ENCODE data around the gene SHB. TPM values are rescaled to one million over a fixed set of nuclear protein-coding genes. Genes with fewer than 3 reads are reported as not detected.
A peak's percentile ranks its signal among the peaks of the same experiment; 100 is the strongest.

The SHB gene
- total RNA-seq, 1 experiment from 2014 or later: 7.6 TPM

DNA sequence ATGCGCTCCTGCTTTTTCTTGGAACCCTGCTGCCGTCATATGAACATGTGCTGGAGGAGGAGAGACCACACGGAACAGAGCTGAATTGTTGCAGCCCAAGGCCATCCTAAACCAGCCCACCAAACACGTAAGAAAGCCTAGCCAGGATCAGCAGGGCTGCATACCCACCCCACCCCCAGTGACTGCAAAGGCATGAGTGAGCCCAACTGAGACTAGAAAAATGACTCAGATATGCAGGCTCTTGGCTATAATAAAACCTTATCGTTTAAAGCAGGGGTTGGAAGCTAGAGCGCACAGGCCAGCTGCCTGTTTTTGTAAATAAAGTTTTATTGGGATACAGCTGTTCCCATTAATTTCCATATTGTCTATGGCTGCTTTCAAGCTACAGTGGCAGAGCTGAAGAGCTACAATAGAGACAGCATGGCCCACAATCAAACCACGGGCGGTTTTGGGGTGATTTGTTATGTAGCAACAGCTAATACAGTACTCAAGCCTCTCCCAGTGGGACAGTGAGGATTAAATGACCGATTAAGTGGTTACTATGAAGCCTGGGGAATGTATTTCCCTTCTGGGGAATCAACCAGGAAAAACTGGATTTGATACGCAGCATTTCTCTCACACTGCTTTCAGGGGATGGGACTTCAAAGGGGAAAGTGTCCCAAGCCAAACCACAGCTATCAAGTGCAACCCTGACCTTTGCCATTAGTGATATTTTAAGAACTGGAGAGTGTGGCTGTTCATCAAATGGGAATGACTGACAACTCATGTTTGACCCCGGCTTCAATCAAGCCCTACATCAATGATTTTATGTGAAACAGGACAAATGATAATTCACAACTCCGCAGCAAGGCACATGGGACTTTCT, 6.3 kb downstream of the SHB start:
- H3K27me3 Mint-ChIP-seq (ENCODE audit: unreplicated experiment): no peaks in the 10 kb centered on the region
- BruUV-seq (replicated peaks): no TSS peak
- intact Hi-C loops (cut with micrococcal nuclease; ENCODE audit: unreplicated experiment): no loop called here
- H3K36me3 Mint-ChIP-seq (ENCODE audit: insufficient read depth, unreplicated experiment): peaks cover 47% of the 10 kb centered on the region
- H3K4me3 Mint-ChIP-seq (ENCODE audit: low read depth, unreplicated experiment): peak overlapping the region; percentile 60
- peaks cover 37% of the 10 kb centered on the region for H3K4me1 Mint-ChIP-seq (ENCODE audit: low read depth, unreplicated experiment)
- H3K9me3 Mint-ChIP-seq (ENCODE audit: low read depth, unreplicated experiment): no peaks in the 10 kb centered on the region
- no peak for DNase-seq
- TF ChIP-seq, protein P1, sequence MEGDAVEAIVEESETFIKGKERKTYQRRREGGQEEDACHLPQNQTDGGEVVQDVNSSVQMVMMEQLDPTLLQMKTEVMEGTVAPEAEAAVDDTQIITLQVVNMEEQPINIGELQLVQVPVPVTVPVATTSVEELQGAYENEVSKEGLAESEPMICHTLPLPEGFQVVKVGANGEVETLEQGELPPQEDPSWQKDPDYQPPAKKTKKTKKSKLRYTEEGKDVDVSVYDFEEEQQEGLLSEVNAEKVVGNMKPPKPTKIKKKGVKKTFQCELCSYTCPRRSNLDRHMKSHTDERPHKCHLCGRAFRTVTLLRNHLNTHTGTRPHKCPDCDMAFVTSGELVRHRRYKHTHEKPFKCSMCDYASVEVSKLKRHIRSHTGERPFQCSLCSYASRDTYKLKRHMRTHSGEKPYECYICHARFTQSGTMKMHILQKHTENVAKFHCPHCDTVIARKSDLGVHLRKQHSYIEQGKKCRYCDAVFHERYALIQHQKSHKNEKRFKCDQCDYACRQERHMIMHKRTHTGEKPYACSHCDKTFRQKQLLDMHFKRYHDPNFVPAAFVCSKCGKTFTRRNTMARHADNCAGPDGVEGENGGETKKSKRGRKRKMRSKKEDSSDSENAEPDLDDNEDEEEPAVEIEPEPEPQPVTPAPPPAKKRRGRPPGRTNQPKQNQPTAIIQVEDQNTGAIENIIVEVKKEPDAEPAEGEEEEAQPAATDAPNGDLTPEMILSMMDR (IDR thresholded peaks at IDR 0.05; ENCODE audit: unreplicated experiment): no peak
- CTCF ChIA-PET: interaction anchor here (0.9 kb wide), 1 partner anchor 45 kb away, joined by 3 read pairs; no protein-coding TSS in a partner anchor
- H3K27ac Mint-ChIP-seq (ENCODE audit: unreplicated experiment): no peak overlapping the region

DNA sequence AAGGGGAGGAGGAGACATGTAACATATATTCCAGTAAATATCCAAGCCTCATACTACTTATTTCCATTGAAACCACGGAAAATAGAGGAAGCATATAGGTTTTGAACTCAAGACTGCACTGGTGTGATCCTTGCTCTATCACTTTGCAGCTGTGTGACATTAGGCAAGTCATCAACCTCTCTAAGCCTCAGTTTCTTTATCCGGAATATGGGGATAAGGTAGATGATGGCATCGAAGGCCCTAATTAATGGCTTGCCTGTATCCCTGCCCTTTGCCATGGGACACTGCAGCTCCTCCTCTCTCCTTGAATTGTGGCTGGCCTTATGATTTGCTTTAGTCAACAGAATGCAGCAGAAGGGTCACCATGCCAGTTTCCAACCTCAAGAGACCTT, 6.9 kb downstream of the SHB start:
- H3K27me3 Mint-ChIP-seq (ENCODE audit: unreplicated experiment): no peaks in the 10 kb centered on the region
- H3K4me1 Mint-ChIP-seq (ENCODE audit: low read depth, unreplicated experiment): peaks cover 41% of the 10 kb centered on the region
- CTCF ChIA-PET: no interaction called here
- H3K4me3 Mint-ChIP-seq (ENCODE audit: low read depth, unreplicated experiment): no peak overlapping the region
- no peaks in the 10 kb centered on the region for H3K9me3 Mint-ChIP-seq (ENCODE audit: low read depth, unreplicated experiment)
- H3K36me3 Mint-ChIP-seq (ENCODE audit: insufficient read depth, unreplicated experiment): peaks cover 40% of the 10 kb centered on the region
- no TSS peak for BruUV-seq (replicated peaks)
- TF ChIP-seq, protein P1 (IDR thresholded peaks at IDR 0.05; ENCODE audit: unreplicated experiment): no peak
- H3K27ac Mint-ChIP-seq (ENCODE audit: unreplicated experiment): no peak overlapping the region
- intact Hi-C loops (cut with micrococcal nuclease; ENCODE audit: unreplicated experiment): no loop called here
- no peak for DNase-seq

DNA sequence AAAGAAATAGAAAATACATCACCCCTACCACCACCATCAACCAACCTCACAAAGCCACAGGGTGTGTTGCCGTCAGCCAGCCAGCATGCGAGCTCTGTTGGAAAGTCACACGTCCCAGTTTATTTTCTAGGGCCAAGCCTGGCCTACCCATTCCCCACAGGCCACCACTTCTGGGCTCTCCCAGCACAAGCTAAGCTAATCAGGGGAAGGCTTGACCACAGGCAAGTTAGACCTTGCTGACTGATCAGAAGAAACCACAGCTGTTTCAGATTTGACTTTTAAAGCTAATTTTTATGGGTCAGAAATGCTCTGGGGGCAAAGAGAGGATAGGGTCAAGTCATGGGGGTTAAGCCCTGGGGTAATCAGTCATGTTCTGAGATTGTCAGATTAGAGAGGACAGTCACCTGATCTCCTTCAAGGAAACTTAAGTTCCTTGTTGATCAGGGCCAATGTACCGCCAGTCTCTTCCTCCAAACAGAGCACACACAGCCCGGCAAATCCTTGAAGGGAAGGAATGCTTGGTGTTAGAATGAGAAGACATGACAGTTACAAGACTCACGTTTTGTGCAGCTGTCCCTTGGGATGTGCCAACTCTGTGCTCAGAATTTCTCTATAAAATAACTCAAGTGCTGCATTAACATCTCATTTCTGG, 7.6 kb downstream of the SHB start:
- no peaks in the 10 kb centered on the region for H3K27me3 Mint-ChIP-seq (ENCODE audit: unreplicated experiment)
- TF ChIP-seq, protein P1 (IDR thresholded peaks at IDR 0.05; ENCODE audit: unreplicated experiment): no peak
- DNase-seq: no peak
- peaks cover 34% of the 10 kb centered on the region for H3K36me3 Mint-ChIP-seq (ENCODE audit: insufficient read depth, unreplicated experiment)
- H3K9me3 Mint-ChIP-seq (ENCODE audit: low read depth, unreplicated experiment): no peaks in the 10 kb centered on the region
- intact Hi-C loops (cut with micrococcal nuclease; ENCODE audit: unreplicated experiment): no loop called here
- no peak overlapping the region for H3K4me3 Mint-ChIP-seq (ENCODE audit: low read depth, unreplicated experiment)
- CTCF ChIA-PET: interaction anchor here (0.6 to 1.2 kb wide), 2 partner anchors 25 to 44 kb away, joined by 3 to 4 read pairs; no protein-coding TSS in a partner anchor
- no TSS peak for BruUV-seq (replicated peaks)
- peaks cover 41% of the 10 kb centered on the region for H3K4me1 Mint-ChIP-seq (ENCODE audit: low read depth, unreplicated experiment)
- H3K27ac Mint-ChIP-seq (ENCODE audit: unreplicated experiment): no peak overlapping the region

DNA sequence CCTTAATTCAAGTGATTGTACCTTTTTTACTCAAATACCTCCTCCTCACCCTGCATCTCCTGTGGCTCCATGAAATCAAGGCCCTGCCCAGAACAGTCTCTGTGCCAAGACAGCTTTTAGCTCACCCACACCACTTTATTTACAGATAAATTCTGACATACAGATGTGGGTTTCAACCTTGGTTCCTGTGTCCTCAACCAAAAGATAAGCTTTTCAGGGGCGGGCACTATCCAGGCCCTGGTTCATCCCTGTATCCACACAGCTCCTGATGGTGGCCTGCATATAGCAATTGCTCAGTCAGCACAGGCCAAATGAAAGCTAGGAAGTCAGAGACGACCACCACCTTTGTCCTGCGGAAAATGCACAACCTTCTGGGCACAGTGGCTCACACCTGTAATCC, 8.3 kb downstream of the SHB start:
- Mint-ChIP-seq H3K36me3 (ENCODE audit: insufficient read depth, unreplicated experiment) (peaks cover 26% of the 10 kb centered on the region), H3K27me3 (ENCODE audit: unreplicated experiment) (no peaks in the 10 kb centered on the region), H3K27ac (ENCODE audit: unreplicated experiment) (no peak overlapping the region), H3K4me1 (ENCODE audit: low read depth, unreplicated experiment) (peaks cover 41% of the 10 kb centered on the region), H3K9me3 (ENCODE audit: low read depth, unreplicated experiment) (no peaks in the 10 kb centered on the region), H3K4me3 (ENCODE audit: low read depth, unreplicated experiment) (no peak overlapping the region)
- intact Hi-C loops (cut with micrococcal nuclease; ENCODE audit: unreplicated experiment): no loop called here
- BruUV-seq (replicated peaks): no TSS peak
- no peak for DNase-seq
- CTCF ChIA-PET: interaction anchor here (0.6 to 1.2 kb wide), 2 partner anchors 24 to 43 kb away, joined by 3 to 4 read pairs; no protein-coding TSS in a partner anchor
- TF ChIP-seq, protein P1 (IDR thresholded peaks at IDR 0.05; ENCODE audit: unreplicated experiment): no peak
